ENCODE results near the gene MTMR3. TPM values are rescaled to one million over a fixed set of nuclear protein-coding genes. Genes with fewer than 3 reads are reported as not detected.

MTMR3 gene
- total RNA-seq, 4 donors from 2014 or later = 52.8 to 101 (median 69.1) TPM

GRCh38 chr22:29948385-29948769, 65.4 kb downstream of the MTMR3 start:
- peaks cover 9 to 30% of the 10 kb centered on the region in 2 donors for H3K4me1 ChIP-seq
- intact Hi-C loops (cut with DNase I) = no loop called here
- no peak overlapping the region for H3K27ac ChIP-seq
- no peaks in the 10 kb centered on the region for H3K9me3 ChIP-seq
- H3K27me3 ChIP-seq = no peaks in the 10 kb centered on the region
- TF ChIP-seq, protein P1, sequence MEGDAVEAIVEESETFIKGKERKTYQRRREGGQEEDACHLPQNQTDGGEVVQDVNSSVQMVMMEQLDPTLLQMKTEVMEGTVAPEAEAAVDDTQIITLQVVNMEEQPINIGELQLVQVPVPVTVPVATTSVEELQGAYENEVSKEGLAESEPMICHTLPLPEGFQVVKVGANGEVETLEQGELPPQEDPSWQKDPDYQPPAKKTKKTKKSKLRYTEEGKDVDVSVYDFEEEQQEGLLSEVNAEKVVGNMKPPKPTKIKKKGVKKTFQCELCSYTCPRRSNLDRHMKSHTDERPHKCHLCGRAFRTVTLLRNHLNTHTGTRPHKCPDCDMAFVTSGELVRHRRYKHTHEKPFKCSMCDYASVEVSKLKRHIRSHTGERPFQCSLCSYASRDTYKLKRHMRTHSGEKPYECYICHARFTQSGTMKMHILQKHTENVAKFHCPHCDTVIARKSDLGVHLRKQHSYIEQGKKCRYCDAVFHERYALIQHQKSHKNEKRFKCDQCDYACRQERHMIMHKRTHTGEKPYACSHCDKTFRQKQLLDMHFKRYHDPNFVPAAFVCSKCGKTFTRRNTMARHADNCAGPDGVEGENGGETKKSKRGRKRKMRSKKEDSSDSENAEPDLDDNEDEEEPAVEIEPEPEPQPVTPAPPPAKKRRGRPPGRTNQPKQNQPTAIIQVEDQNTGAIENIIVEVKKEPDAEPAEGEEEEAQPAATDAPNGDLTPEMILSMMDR (IDR thresholded peaks at IDR 0.05) = no peak
- TF ChIP-seq POLR2A (IDR thresholded peaks at IDR 0.05) = no peak
- DNase-seq = no peak
- H3K4me3 ChIP-seq (replicated peaks in 1 of 3) = no peak overlapping the region
- H3K36me3 ChIP-seq = no peaks in the 10 kb centered on the region
- 80 to 84% methylated on average over 1 of the region's 1 CpG for WGBS, 2 donors

DNA sequence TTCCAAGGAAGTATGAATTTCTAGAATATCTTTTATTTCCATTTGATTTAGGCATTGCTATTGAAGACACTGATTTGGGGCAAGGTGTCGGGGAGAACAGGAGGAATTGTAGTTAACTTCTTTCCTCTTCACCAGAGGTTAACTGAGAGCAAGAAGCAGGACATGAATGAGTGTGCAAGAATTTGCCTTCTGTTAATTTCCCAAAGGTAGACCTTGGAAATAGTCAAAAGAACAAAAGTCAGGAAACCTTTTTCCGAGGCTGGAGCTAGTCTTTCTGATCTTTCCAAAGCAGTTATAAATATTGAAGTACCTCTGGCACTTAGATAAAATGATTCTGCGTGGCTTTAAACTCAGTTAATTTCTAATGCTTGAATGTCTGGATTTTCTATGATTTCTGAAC, 66.9 kb downstream of the MTMR3 start:
- no peaks in the 10 kb centered on the region for H3K36me3 ChIP-seq
- 80 to 83% methylated on average over 3 of the region's 3 CpGs for WGBS, 2 donors
- no peak overlapping the region for H3K4me3 ChIP-seq (replicated peaks in 1 of 3)
- H3K4me1 ChIP-seq = peaks cover 9 to 30% of the 10 kb centered on the region in 2 donors
- intact Hi-C loops (cut with DNase I) = no loop called here
- DNase-seq = no peak
- TF ChIP-seq, protein P1 (IDR thresholded peaks at IDR 0.05) = no peak
- no peak for TF ChIP-seq POLR2A (IDR thresholded peaks at IDR 0.05)
- no peaks in the 10 kb centered on the region for H3K9me3 ChIP-seq
- no peak overlapping the region for H3K27ac ChIP-seq
- no peaks in the 10 kb centered on the region for H3K27me3 ChIP-seq

DNA sequence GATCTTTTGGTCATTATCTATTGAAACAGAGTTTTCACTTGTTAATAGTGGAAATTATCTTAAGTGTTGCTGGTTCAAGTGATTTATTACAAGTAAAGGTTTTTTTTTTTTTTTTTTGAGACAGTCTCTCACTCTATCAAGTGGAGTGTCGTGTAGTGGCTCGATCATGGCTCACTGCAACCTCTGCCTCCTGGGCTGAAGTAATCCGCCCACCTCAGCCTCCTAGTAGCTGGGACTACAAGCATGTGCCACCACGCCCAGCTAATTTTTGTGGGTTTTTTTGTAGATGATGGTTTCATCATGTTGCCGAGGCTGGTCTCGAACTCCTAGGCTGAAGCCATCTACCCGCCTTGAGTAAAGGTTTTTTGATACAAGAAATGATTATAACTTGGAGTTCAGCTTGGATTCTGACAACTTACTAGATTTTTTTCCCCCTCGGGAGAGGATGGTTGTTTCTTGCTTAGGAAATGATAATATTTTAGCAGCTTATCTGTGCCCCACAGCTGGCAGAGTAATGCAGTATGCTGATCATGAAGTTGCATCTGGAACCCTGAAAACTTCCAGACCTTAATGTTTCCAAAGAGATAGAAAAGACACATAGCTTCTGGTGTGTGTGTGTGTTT, 68.9 kb downstream of the MTMR3 start:
- 80 to 83% methylated on average over 8 of the region's 8 CpGs for WGBS, 2 donors
- peaks cover 9 to 29% of the 10 kb centered on the region in 2 donors for H3K4me1 ChIP-seq

GRCh38 chr22:29954203-29954855, 71.4 kb downstream of the MTMR3 start:
- Histone ChIP-seq H3K4me3 (replicated peaks in 1 of 3) (no peak overlapping the region), H3K4me1 (peaks cover 9 to 13% of the 10 kb centered on the region in 2 donors), H3K27ac (no peak overlapping the region), H3K27me3 (no peaks in the 10 kb centered on the region), H3K9me3 (no peaks in the 10 kb centered on the region), H3K36me3 (no peaks in the 10 kb centered on the region)
- WGBS, 2 donors = 88 to 98% methylated on average over 9 of the region's 9 CpGs
- intact Hi-C loops (cut with DNase I) = no loop called here
- TF ChIP-seq, protein P1 (IDR thresholded peaks at IDR 0.05) = no peak
- TF ChIP-seq POLR2A (IDR thresholded peaks at IDR 0.05) = no peak
- no peak for DNase-seq

More for the DNA sequence above, 68.9 kb downstream of the MTMR3 start:
- Histone ChIP-seq H3K27me3 (no peaks in the 10 kb centered on the region), H3K4me3 (replicated peaks in 1 of 3) (no peak overlapping the region), H3K9me3 (no peaks in the 10 kb centered on the region), H3K36me3 (no peaks in the 10 kb centered on the region), H3K27ac (no peak overlapping the region)
- DNase-seq = no peak
- no peak for TF ChIP-seq POLR2A (IDR thresholded peaks at IDR 0.05)
- TF ChIP-seq, protein P1 (IDR thresholded peaks at IDR 0.05) = no peak
- intact Hi-C loops (cut with DNase I) = no loop called here

DNA sequence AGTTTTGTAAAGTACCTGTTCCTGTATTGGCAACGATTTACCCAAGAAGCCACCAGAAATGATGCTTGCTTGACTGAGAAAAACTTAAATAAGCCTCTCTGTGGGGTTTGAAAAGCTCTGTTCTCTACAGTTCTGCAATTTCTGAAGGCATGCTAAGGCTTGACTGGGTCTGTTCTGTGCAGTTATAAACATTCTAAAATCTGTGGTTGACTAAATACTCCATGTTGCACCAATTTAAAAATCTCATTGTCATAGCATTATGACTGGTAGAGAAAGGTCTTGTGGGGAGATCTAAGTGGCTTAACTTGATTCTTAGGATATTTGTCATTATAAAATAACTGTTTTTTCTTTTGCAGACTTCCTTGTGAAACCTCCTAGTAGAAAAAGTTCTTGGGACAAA, 73.7 kb downstream of the MTMR3 start:
- H3K9me3 ChIP-seq = no peaks in the 10 kb centered on the region
- peaks cover 6 to 11% of the 10 kb centered on the region in 2 donors for H3K4me1 ChIP-seq
- no peak for DNase-seq
- no peaks in the 10 kb centered on the region for H3K27me3 ChIP-seq
- TF ChIP-seq POLR2A (IDR thresholded peaks at IDR 0.05) = no peak
- TF ChIP-seq, protein P1 (IDR thresholded peaks at IDR 0.05) = no peak
- no peak overlapping the region for H3K4me3 ChIP-seq (replicated peaks in 1 of 3)
- 59 to 71% methylated on average over 1 of the region's 1 CpG for WGBS, 2 donors
- intact Hi-C loops (cut with DNase I) = no loop called here
- no peak overlapping the region for H3K27ac ChIP-seq
- no peaks in the 10 kb centered on the region for H3K36me3 ChIP-seq
